Brain microvascular endothelial cell (primary cell): ENCODE data around the gene SLAIN2.

Experiments
- DNase-seq: peaks from one replicate; pipeline ENCODE4 v3.0.0-alpha.2; 2020
- H3K27ac ChIP-seq: fragments of 250-450 bp; sonication (Bioruptor Pico); 2 replicates; pipeline ENCODE4 v1.5.1; 2020; ENCODE audit warnings: mild to moderate bottlenecking, moderate library complexity
- H3K27me3 ChIP-seq: fragments of 250-450 bp; sonication (Bioruptor Pico); replicated peaks from 2 replicates; pipeline ENCODE4 v1.5.1; 2020; ENCODE audit warnings: mild to moderate bottlenecking
- H3K36me3 ChIP-seq: fragments of 250-450 bp; sonication (Bioruptor Pico); replicated peaks from 2 replicates; pipeline ENCODE4 v1.5.1; 2020; ENCODE audit warnings: mild to moderate bottlenecking
- H3K4me3 ChIP-seq: 2 replicates; pipeline ENCODE4 v1.5.1; 2011; ENCODE audit warnings: low read depth, mild to moderate bottlenecking, control low read depth, low read length, moderate library complexity
- in situ Hi-C: cut with HindIII; loops from 2 replicates; pipeline ENCODE4 v1.10.0; 2017; ENCODE audit warnings: low sequenced_read_pairs, low pct_ligation_motif_present
- TF ChIP-seq, protein P1 (sequence below): IDR thresholded peaks from 2 replicates; pipeline ENCODE4 v1.5.1; 2011; ENCODE audit warnings: low read depth, mild to moderate bottlenecking, moderate library complexity, low read length, control low read depth, inconsistent platforms; ENCODE audit errors: missing control alignments

The SLAIN2 gene

GRCh38 chr4:48315728-48316630 is 25.4 kb upstream of the SLAIN2 start:
- in situ Hi-C loops: no loop called here
- no peak overlapping the region for H3K27ac ChIP-seq
- H3K27me3 ChIP-seq: no peaks in the 10 kb centered on the region
- no peaks in the 10 kb centered on the region for H3K36me3 ChIP-seq
- DNase-seq: peak; percentile 59
- no peak overlapping the region for H3K4me3 ChIP-seq
- TF ChIP-seq, protein P1, sequence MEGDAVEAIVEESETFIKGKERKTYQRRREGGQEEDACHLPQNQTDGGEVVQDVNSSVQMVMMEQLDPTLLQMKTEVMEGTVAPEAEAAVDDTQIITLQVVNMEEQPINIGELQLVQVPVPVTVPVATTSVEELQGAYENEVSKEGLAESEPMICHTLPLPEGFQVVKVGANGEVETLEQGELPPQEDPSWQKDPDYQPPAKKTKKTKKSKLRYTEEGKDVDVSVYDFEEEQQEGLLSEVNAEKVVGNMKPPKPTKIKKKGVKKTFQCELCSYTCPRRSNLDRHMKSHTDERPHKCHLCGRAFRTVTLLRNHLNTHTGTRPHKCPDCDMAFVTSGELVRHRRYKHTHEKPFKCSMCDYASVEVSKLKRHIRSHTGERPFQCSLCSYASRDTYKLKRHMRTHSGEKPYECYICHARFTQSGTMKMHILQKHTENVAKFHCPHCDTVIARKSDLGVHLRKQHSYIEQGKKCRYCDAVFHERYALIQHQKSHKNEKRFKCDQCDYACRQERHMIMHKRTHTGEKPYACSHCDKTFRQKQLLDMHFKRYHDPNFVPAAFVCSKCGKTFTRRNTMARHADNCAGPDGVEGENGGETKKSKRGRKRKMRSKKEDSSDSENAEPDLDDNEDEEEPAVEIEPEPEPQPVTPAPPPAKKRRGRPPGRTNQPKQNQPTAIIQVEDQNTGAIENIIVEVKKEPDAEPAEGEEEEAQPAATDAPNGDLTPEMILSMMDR: peak; percentile 79

GRCh38 chr4:48321312-48321711 is 20.0 kb upstream of the SLAIN2 start:
- no peaks in the 10 kb centered on the region for H3K36me3 ChIP-seq
- TF ChIP-seq, protein P1: no peak
- H3K27me3 ChIP-seq: no peaks in the 10 kb centered on the region
- no peak overlapping the region for H3K27ac ChIP-seq
- no peak overlapping the region for H3K4me3 ChIP-seq
- in situ Hi-C loops: no loop called here
- no peak for DNase-seq

- no peak for DNase-seq
Observed at GRCh38 chr4:48322063-48322462, 19.3 kb upstream of the SLAIN2 start.

GRCh38 chr4:48324281-48324680 is 17.0 kb upstream of the SLAIN2 start:
- Histone ChIP-seq H3K36me3 (no peaks in the 10 kb centered on the region), H3K27me3 (no peaks in the 10 kb centered on the region), H3K4me3 (no peak overlapping the region), H3K27ac (no peak overlapping the region)
- TF ChIP-seq, protein P1: no peak
- in situ Hi-C loops: no loop called here
- DNase-seq: no peak

More at GRCh38 chr4:48322063-48322462, 19.3 kb upstream of the SLAIN2 start:
- Histone ChIP-seq H3K27me3 (no peaks in the 10 kb centered on the region), H3K4me3 (no peak overlapping the region), H3K27ac (no peak overlapping the region), H3K36me3 (no peaks in the 10 kb centered on the region)
- TF ChIP-seq, protein P1: no peak
- in situ Hi-C loops: no loop called here

DNA sequence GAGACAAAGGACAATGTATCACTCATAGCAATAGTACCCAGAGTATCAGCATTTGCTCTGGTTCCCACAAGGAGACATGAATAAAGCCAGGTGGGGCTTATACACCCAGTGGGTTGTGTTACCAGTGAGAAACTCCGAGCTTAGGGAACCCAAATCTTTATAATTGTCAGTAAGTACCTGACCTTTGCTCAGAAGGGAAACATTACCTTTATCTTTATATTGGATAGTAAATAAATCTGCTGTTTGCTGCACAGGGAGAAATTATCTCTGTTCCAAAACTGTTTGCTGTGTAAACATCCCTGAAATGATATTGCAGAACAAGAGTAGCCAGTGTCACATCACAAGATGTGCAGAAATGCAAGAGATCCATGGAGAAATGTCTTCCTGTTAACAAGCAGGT is 12.1 kb upstream of the SLAIN2 start:
- no peaks in the 10 kb centered on the region for H3K27me3 ChIP-seq
- no peaks in the 10 kb centered on the region for H3K36me3 ChIP-seq
- H3K4me3 ChIP-seq: no peak overlapping the region
- TF ChIP-seq, protein P1: no peak
- no peak for DNase-seq
- in situ Hi-C loops: no loop called here
- H3K27ac ChIP-seq: peak overlapping the region; percentile 70
